SW480 (cell line): Measurements from ENCODE around the gene ZSCAN25.
A peak's percentile ranks its signal among the peaks of the same experiment; 100 is the strongest.
"Not testable (repeated sequence)": the region's sequence is repeated elsewhere in the genome, so short reads cannot be mapped to it uniquely, and the experiment has no call there.

ENCODE experiments used
- DNase-seq: peaks from one replicate; pipeline ENCODE4 v3.0.0-alpha.2; 2016; ENCODE audit warnings: low spot score

ZSCAN25 gene

GRCh38 chr7:99616359-99617191 is at the start of gene ZSCAN25:
Gene ZSCAN25, plus strand, starts transcription at chr7:99616946. Its CDS starts 2,661 bp downstream, at chr7:99619607.
- peak; percentile 98 for DNase-seq

GRCh38 chr7:99568770-99569169 is 48.0 kb upstream of the ZSCAN25 start:
- DNase-seq, result not testable (repeated sequence)

- no peak for DNase-seq
Observed at GRCh38 chr7:99571768-99572167, 45.0 kb upstream of the ZSCAN25 start.

GRCh38 chr7:99573257-99573656 is 43.5 kb upstream of the ZSCAN25 start:
- no peak for DNase-seq

- DNase-seq, result no peak
Observed at GRCh38 chr7:99576251-99576650, 40.5 kb upstream of the ZSCAN25 start.

GRCh38 chr7:99579281-99579955 is 37.3 kb upstream of the ZSCAN25 start:
- no peak for DNase-seq

- DNase-seq, result no peak
Observed at GRCh38 chr7:99579956-99580777, 36.6 kb upstream of the ZSCAN25 start.

- not testable (repeated sequence) for DNase-seq
Observed at GRCh38 chr7:99580778-99581332, 35.9 kb upstream of the ZSCAN25 start.

- no peak for DNase-seq
Observed at GRCh38 chr7:99588868-99589267, 27.9 kb upstream of the ZSCAN25 start.

GRCh38 chr7:99594948-99595745 is 21.6 kb upstream of the ZSCAN25 start:
- DNase-seq, result no peak

GRCh38 chr7:99596408-99596955 is 20.3 kb upstream of the ZSCAN25 start:
- no peak for DNase-seq

GRCh38 chr7:99597762-99598501 is 18.8 kb upstream of the ZSCAN25 start, which contains the start of gene TMEM225B:
Gene TMEM225B, plus strand, starts transcription at chr7:99598267. Its CDS starts 6,122 bp downstream, at chr7:99604389.
- no peak for DNase-seq

- no peak for DNase-seq
Observed at GRCh38 chr7:99599836-99600235, 16.9 kb upstream of the ZSCAN25 start.

GRCh38 chr7:99601656-99602310 is 15.0 kb upstream of the ZSCAN25 start:
- no peak for DNase-seq

- DNase-seq, result no peak
Observed at GRCh38 chr7:99605527-99605926, 11.2 kb upstream of the ZSCAN25 start.

- DNase-seq, result no peak
Observed at GRCh38 chr7:99606531-99606930, 10.2 kb upstream of the ZSCAN25 start.

GRCh38 chr7:99607548-99607947 is 9.2 kb upstream of the ZSCAN25 start:
- DNase-seq, result no peak

- no peak for DNase-seq
Observed at GRCh38 chr7:99614495-99614894, 2.3 kb upstream of the ZSCAN25 start.

- DNase-seq, result no peak
Observed at GRCh38 chr7:99615989-99616358, 772 bp upstream of the ZSCAN25 start.
